ENCODE results near the gene CYP26B1. TPM values are rescaled to one million over a fixed set of nuclear protein-coding genes. Genes with fewer than 3 reads are reported as not detected.

Gene CYP26B1
- total and polyA plus RNA-seq, 2 donors from 2014 or later, result 2.5 to 3.1 TPM

DNA sequence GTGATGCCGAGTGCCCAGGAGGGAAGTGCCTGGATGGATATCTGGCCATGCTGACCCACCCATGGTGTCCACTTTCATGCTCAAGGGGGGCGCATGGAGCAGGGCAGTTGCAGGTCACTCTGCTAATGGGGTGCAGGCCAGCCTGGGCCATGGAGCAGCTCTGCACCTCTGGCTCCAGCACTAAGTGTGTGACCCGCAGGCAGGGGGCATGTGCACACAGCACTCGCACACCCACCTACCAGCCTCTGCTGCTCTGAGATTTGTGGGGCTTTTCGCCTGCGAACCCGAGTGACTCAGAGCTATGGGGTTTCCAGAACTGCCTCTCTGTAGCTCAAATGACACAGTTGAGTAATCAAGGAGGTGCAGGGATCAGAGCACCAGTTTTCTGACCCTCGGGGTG, 66.2 kb downstream of the CYP26B1 start:
- Histone ChIP-seq H3K4me1 (ENCODE audit: control insufficient read depth in 2 of 3, insufficient read depth in 2 of 3, low read depth in 1 of 3, low read length in 3 of 3) (no peaks in the 10 kb centered on the region), H3K36me3 (ENCODE audit: control insufficient read depth in 2 of 3, insufficient read depth in 3 of 3, low read length in 3 of 3) (no peaks in the 10 kb centered on the region), H3K27me3 (ENCODE audit: control insufficient read depth, insufficient read depth, low read length) (no peaks in the 10 kb centered on the region), H3K4me3 (ENCODE audit: low read length in 3 of 3) (no peak overlapping the region), H3K9ac (ENCODE audit: low read length in 3 of 3) (no peak overlapping the region), H3K27ac (ENCODE audit: low read depth in 2 of 2, low read length in 2 of 2) (no peak overlapping the region), H3K9me3 (ENCODE audit: control insufficient read depth in 2 of 3, insufficient read depth in 1 of 3, low read length in 3 of 3) (no peaks in the 10 kb centered on the region)
- DNase-seq, result no peak
- TF ChIP-seq, protein P1, sequence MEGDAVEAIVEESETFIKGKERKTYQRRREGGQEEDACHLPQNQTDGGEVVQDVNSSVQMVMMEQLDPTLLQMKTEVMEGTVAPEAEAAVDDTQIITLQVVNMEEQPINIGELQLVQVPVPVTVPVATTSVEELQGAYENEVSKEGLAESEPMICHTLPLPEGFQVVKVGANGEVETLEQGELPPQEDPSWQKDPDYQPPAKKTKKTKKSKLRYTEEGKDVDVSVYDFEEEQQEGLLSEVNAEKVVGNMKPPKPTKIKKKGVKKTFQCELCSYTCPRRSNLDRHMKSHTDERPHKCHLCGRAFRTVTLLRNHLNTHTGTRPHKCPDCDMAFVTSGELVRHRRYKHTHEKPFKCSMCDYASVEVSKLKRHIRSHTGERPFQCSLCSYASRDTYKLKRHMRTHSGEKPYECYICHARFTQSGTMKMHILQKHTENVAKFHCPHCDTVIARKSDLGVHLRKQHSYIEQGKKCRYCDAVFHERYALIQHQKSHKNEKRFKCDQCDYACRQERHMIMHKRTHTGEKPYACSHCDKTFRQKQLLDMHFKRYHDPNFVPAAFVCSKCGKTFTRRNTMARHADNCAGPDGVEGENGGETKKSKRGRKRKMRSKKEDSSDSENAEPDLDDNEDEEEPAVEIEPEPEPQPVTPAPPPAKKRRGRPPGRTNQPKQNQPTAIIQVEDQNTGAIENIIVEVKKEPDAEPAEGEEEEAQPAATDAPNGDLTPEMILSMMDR (IDR thresholded peaks at IDR 0.05; ENCODE audit: borderline replicate concordance, extremely low read depth, insufficient read depth), result no peak
- no peak for FAIRE-seq
- intact Hi-C loops (cut with DNase I), result no loop called here

DNA sequence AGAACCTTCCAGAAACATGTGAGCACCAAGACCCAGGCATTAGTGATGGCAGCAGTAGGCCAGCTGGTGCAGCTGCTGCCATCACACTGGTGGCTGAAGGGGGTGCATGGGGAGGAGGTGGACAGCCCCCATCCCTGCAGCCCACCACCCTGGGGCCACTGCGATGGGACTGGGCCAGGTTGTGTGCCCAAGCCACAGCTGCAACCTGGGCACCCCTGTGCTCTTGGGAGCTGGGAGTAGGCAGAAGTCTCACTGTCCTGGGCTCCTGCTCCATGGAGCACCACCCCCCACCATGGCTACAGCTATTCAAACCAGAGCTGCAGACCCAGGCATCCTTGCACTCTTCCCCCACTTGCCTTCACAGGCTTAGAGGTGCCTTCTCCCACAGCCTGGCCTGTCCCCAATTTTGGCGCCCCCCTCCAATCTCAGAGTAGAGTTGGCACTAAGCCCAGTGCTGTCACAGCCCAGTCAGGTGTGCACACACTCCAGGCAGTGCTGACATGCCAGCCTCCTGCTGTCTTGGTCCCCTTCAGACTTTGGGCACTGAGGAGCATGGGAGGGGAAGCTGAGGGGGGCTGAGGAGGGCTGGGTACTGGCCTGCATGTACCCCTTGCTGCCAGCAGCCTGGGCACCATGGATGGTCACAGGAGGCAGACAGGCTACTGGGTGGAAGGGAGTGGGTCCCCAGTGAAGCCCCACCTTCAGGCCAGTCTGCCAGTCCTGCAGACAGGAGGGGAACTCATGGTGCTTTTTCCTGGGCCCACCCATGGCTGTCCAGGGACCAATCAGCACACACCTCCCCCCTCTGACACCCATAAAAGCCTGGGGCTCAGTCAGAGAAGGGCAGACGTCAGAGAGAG, 67.1 kb downstream of the CYP26B1 start:
- TF ChIP-seq, protein P1 (IDR thresholded peaks at IDR 0.05; ENCODE audit: borderline replicate concordance, extremely low read depth, insufficient read depth), result no peak
- H3K27me3 ChIP-seq (ENCODE audit: control insufficient read depth, insufficient read depth, low read length), result no peaks in the 10 kb centered on the region
- no peak overlapping the region for H3K4me3 ChIP-seq (ENCODE audit: low read length in 3 of 3)
- intact Hi-C loops (cut with DNase I), result no loop called here
- no peak for FAIRE-seq
- no peaks in the 10 kb centered on the region for H3K36me3 ChIP-seq (ENCODE audit: control insufficient read depth in 2 of 3, insufficient read depth in 3 of 3, low read length in 3 of 3)
- H3K4me1 ChIP-seq (ENCODE audit: control insufficient read depth in 2 of 3, insufficient read depth in 2 of 3, low read depth in 1 of 3, low read length in 3 of 3), result no peaks in the 10 kb centered on the region
- no peak overlapping the region for H3K27ac ChIP-seq (ENCODE audit: low read depth in 2 of 2, low read length in 2 of 2)
- peak in 1 of 5 donors; percentile 11 for DNase-seq
- peaks cover 0 to 3% (median 0%) of the 10 kb centered on the region in 3 donors for H3K9me3 ChIP-seq (ENCODE audit: control insufficient read depth in 2 of 3, insufficient read depth in 1 of 3, low read length in 3 of 3)
- no peak overlapping the region for H3K9ac ChIP-seq (ENCODE audit: low read length in 3 of 3)

Measured in kidney (tissue), 14 donors.